CD4-positive, alpha-beta T cell (primary cell): ENCODE results near the gene ARHGAP26. TPM values are rescaled to one million over a fixed set of nuclear protein-coding genes. Genes with fewer than 3 reads are reported as not detected.

Experiments
- ATAC-seq: fragments of 200-7000 bp; cut with Tn5 transposase; one replicate; pipeline ENCODE4 v1.10.0; 2022; ENCODE audit warnings: mild to moderate bottlenecking; ENCODE audit not compliant: poor library complexity
- CTCF ChIA-PET: fragments of 350-600 bp; sonication (Branson Sonifier 250); formaldehyde crosslinking; loops from one replicate; lab custom pipeline; 2021; ENCODE audit warnings: antibody characterized with exemption, inconsistent platforms; lab: Charles Lee
- POLR2A ChIA-PET: fragments of 350-600 bp; sonication (Branson Sonifier 250); formaldehyde crosslinking; loops from one replicate; lab custom pipeline; 2021; ENCODE audit warnings: antibody characterized with exemption, inconsistent platforms; lab: Charles Lee
- DNase-seq, 14 experiments: peaks; one replicate each; pipeline ENCODE4 v3.0.0-alpha.2; 2013 to 2020; ENCODE audit warnings: mixed read lengths in 2 of 14
- H3K27ac ChIP-seq, 2 donors: one replicate each; pipeline versions ENCODE4 v1.5.1 to v1.7.0; 2013; ENCODE audit warnings: low read length in 2 of 2, low read depth in 1 of 2, mild to moderate bottlenecking in 1 of 2
- H3K27me3 ChIP-seq, 2 experiments: 1 replicate in 1 of 2; 2 replicates in 1 of 2; pipeline versions ENCODE4 v1.6.1 to v1.7.0; 2013; ENCODE audit warnings: low read length in 2 of 2, control low read depth in 1 of 2, mild to moderate bottlenecking in 1 of 2, moderate library complexity in 1 of 2; ENCODE audit not compliant: insufficient read depth in 2 of 2, control insufficient read depth in 1 of 2
- H3K36me3 ChIP-seq: one replicate; pipeline ENCODE4 v1.6.1; 2013; ENCODE audit warnings: low read length, control low read depth; ENCODE audit not compliant: insufficient read depth
- H3K4me1 ChIP-seq: one replicate; pipeline ENCODE4 v1.6.1; 2013; ENCODE audit warnings: low read length, control low read depth; ENCODE audit not compliant: insufficient read depth
- H3K4me3 ChIP-seq: one replicate; pipeline ENCODE4 v1.5.1; 2013; ENCODE audit warnings: mild to moderate bottlenecking, low read length, moderate library complexity
- H3K9me3 ChIP-seq, 2 experiments: 1 replicate in 1 of 2; 2 replicates in 1 of 2; pipeline versions ENCODE4 v1.6.1 to v1.7.0; 2013; ENCODE audit warnings: low read length in 2 of 2, mild to moderate bottlenecking in 2 of 2, control low read depth in 1 of 2, moderate library complexity in 1 of 2; ENCODE audit not compliant: control insufficient read depth in 1 of 2, insufficient read depth in 1 of 2
- H3K27ac Mint-ChIP-seq: one replicate; pipeline ENCODE4 v1.8.0; 2020; ENCODE audit warnings: mixed read lengths
- H3K27me3 Mint-ChIP-seq: one replicate; pipeline ENCODE4 v1.8.0; 2021; ENCODE audit warnings: mixed read lengths
- H3K36me3 Mint-ChIP-seq: one replicate; pipeline ENCODE4 v1.8.0; 2021; ENCODE audit warnings: low read depth, mixed read lengths
- H3K4me1 Mint-ChIP-seq: one replicate; pipeline ENCODE4 v1.8.0; 2021; ENCODE audit warnings: low read depth, mixed read lengths
- H3K4me3 Mint-ChIP-seq: one replicate; pipeline ENCODE4 v1.8.0; 2020; ENCODE audit warnings: mild to moderate bottlenecking, mixed read lengths
- H3K9me3 Mint-ChIP-seq: one replicate; pipeline ENCODE4 v1.8.0; 2020; ENCODE audit warnings: mixed read lengths
- intact Hi-C, 2 experiments: fragments of 100-400 bp; cut with DNase I in 1 of 2; cut with micrococcal nuclease in 1 of 2; formaldehyde crosslinking; loops; one replicate each; pipeline versions ENCODE4 v1.15.1 to v1.9.0; 2023 to 2025; cut with DNase I, micrococcal nuclease
- total RNA-seq, 174 experiments: library from RNA in 2 of 174; stranded (reverse) in 2 of 174; gene quantifications; one replicate each; pipeline ENCODE4 v1.2.3 and lab custom pipeline; 2021 to 2026
- TF ChIP-seq, protein P1 (sequence below): fragments of 200-600 bp; IDR thresholded peaks from one replicate; pipeline ENCODE4 v1.8.0; 2022; ENCODE audit warnings: antibody characterized with exemption, mild to moderate bottlenecking

The ARHGAP26 gene
- total RNA-seq, 2 experiments from 2014 or later = 24.9 to 27.3 TPM

DNA sequence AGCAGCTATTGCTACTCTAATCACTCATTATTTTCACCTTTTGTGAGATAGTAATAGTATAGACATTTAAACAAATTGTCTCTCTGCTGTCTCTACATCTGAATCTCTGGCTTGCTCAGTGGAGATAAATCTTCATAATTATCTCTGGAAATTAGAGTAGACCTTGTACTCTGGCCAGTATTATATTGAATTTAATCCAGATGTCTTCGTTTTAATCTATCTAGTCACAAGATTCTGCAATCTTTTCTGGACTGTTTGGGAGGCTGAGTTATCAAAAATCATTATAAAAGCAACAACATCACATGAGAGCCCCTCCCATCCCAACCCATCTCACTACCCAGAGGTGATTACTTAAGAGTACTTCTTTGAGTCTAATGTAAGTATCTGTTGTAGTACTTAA lies 19.0 kb downstream of the ARHGAP26 start:
- ATAC-seq (no peak), DNase-seq (no peak)
- no peaks in the 10 kb centered on the region for H3K27me3 ChIP-seq
- no peaks in the 10 kb centered on the region for H3K9me3 ChIP-seq
- Mint-ChIP-seq H3K9me3 (no peaks in the 10 kb centered on the region), H3K4me1 (peaks cover 42% of the 10 kb centered on the region), H3K27ac (no peak overlapping the region), H3K4me3 (no peak overlapping the region), H3K27me3 (no peaks in the 10 kb centered on the region), H3K36me3 (peaks cover 9% of the 10 kb centered on the region)
- TF ChIP-seq, protein P1, sequence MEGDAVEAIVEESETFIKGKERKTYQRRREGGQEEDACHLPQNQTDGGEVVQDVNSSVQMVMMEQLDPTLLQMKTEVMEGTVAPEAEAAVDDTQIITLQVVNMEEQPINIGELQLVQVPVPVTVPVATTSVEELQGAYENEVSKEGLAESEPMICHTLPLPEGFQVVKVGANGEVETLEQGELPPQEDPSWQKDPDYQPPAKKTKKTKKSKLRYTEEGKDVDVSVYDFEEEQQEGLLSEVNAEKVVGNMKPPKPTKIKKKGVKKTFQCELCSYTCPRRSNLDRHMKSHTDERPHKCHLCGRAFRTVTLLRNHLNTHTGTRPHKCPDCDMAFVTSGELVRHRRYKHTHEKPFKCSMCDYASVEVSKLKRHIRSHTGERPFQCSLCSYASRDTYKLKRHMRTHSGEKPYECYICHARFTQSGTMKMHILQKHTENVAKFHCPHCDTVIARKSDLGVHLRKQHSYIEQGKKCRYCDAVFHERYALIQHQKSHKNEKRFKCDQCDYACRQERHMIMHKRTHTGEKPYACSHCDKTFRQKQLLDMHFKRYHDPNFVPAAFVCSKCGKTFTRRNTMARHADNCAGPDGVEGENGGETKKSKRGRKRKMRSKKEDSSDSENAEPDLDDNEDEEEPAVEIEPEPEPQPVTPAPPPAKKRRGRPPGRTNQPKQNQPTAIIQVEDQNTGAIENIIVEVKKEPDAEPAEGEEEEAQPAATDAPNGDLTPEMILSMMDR = no peak
- H3K4me3 ChIP-seq = no peak overlapping the region
- intact Hi-C loops = no loop called here
- H3K36me3 ChIP-seq = no peaks in the 10 kb centered on the region
- H3K4me1 ChIP-seq = peaks cover 17% of the 10 kb centered on the region
- no peak overlapping the region for H3K27ac ChIP-seq
- CTCF ChIA-PET = no interaction called here
- POLR2A ChIA-PET = no interaction called here

DNA sequence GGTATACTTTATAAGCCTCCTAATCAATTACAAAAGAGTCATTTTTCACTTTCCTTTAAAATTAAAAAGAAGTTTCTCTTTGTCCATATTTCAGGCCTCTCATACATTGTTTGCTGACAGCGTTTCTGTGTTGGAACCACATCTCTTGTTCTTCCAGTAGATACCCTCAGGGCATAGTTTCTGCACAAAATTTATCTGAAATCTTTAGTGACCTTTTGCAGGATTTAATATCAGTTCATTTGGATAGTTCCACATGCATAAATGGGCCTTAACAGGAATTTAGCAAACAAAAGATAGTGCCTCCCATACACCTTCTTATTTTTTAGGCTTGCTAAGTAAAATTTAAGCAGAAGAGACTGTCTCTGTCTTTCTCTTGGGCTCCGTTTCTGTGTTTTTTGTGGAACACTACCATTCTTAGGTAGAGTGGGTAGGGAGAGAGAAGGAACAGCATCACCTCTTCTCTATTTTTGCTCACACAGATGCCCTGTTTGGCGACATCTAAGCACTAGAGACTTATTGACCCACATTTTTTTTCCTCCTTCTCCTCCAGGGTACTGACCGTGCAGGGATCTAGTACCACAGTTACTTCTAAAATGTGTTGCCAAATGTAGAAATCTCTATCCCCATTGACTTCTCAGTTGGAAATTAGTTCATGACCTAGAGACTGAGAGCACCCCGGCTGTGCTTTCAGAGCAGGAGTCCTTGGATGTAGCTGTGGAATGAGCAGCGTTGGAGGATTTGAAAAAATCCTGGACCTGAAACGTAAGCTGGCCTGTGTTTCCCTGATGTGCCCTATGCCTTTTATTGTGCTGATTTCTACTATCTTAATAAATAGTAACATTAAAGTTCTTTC lies 22.1 kb downstream of the ARHGAP26 start:
- Mint-ChIP-seq H3K27me3 (no peaks in the 10 kb centered on the region), H3K27ac (no peak overlapping the region), H3K4me3 (no peak overlapping the region), H3K36me3 (peaks cover 9% of the 10 kb centered on the region), H3K9me3 (no peaks in the 10 kb centered on the region), H3K4me1 (peaks cover 41% of the 10 kb centered on the region)
- CTCF ChIA-PET = no interaction called here
- H3K4me1 ChIP-seq = peaks cover 4% of the 10 kb centered on the region
- H3K27ac ChIP-seq = no peak overlapping the region
- POLR2A ChIA-PET = no interaction called here
- no peaks in the 10 kb centered on the region for H3K36me3 ChIP-seq
- DNase-seq (no peak), ATAC-seq (no peak)
- intact Hi-C loops = no loop called here
- no peak overlapping the region for H3K4me3 ChIP-seq
- H3K27me3 ChIP-seq = no peaks in the 10 kb centered on the region
- no peaks in the 10 kb centered on the region for H3K9me3 ChIP-seq
- TF ChIP-seq, protein P1 = no peak

DNA sequence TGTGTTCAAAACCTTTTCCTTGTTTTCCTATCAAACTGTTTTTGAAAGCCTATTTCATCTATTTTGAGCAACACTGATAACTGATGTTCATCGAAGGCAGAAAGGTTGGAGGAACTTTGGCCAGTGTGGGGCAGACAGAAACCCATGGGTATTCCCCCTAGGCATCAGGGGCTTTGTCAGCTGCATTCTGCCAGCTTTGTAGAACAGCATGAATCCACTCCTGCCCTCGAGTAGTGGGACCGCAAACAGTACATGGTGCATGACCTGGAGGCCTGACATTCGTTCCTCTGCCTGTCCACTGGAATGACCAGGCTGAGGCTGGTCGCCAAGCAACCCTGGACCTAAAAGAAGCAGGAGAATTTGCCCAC lies 22.7 kb downstream of the ARHGAP26 start:
- TF ChIP-seq, protein P1 = no peak
- ATAC-seq (no peak), DNase-seq (no peak)
- POLR2A ChIA-PET = no interaction called here
- no peaks in the 10 kb centered on the region for H3K9me3 ChIP-seq
- no peak overlapping the region for H3K4me3 ChIP-seq
- Mint-ChIP-seq H3K4me3 (no peak overlapping the region), H3K9me3 (no peaks in the 10 kb centered on the region), H3K27me3 (no peaks in the 10 kb centered on the region), H3K36me3 (peaks cover 9% of the 10 kb centered on the region), H3K4me1 (peaks cover 45% of the 10 kb centered on the region), H3K27ac (no peak overlapping the region)
- H3K27ac ChIP-seq = no peak overlapping the region
- CTCF ChIA-PET = no interaction called here
- no peaks in the 10 kb centered on the region for H3K36me3 ChIP-seq
- H3K4me1 ChIP-seq = peaks cover 10% of the 10 kb centered on the region
- intact Hi-C loops = no loop called here
- H3K27me3 ChIP-seq = no peaks in the 10 kb centered on the region
